ENCODE measurements around the gene CDC45.
"Not testable (repeated sequence)": the region's sequence is repeated elsewhere in the genome, so short reads cannot be mapped to it uniquely, and the experiment has no call there.

CDC45 gene

DNA sequence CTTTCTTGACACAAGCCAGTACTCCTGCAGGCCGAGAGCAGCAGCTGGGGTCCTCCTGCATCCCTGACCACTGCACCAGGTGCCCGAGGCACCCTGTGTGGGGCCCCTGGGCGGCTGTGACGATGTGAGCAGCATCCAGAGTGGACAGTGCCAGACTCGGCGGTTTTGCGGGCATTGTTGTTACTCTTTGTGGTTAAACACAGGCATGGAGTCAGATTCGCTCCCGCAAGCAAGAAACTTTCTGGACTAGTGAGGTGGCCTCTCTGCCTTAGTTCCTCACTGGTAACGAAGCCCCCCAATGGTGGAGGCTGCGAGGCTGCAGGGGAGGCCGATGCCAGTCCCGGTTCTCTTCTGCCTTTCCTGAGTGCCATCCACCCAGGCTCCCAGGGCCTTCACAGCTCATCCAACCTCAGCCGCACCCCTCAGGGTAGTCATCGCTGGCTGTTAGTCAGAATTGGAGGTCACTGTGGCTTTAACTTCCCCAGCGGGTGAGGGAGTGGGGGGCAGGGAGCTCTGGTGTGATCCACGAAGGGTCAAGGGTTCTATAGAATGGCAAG is 48.2 kb downstream of the CDC45 start:
- DNase-seq (ENCODE audit: low read depth): no peak

DNA sequence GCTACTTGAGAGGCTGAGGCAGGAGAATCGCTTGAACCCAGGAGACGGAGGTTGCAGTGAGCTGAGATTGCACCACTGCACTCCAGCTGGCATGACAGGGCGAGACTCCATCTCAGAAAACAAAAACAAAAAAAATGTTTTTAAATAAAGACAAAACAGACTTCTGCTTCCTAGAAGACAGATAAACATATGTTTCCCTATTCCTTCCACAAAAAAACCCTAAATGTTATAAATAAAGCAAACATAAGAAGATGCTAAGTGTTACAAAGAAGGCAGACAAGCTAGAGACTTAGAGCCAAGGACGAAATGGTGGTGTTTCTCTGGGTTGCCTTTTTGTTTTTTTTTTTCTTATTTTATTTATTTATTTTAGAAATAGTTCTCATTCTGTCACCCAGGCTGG is 50.1 kb downstream of the CDC45 start:
- no peak for DNase-seq (ENCODE audit: low read depth)

DNA sequence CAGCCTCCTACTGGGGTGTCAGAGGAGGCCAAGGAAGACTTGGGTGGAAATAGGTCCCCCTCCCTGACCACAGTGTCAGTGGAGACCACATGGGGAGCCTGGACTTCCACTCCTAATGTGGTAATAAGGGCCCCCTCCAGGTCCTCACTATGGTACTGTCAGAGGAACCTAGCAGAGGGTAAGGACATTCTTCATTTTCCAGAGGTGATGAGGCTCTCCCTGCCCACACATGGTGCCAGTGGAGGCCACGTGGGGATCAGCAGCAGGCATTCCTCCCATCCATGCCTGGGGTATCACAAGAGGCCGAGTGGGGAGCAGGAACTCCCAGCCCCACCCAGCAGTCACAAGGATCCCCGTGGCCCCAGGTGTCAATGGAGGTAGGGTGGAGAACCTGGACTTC is 51.0 kb downstream of the CDC45 start:
- DNase-seq (ENCODE audit: low read depth): no peak

DNA sequence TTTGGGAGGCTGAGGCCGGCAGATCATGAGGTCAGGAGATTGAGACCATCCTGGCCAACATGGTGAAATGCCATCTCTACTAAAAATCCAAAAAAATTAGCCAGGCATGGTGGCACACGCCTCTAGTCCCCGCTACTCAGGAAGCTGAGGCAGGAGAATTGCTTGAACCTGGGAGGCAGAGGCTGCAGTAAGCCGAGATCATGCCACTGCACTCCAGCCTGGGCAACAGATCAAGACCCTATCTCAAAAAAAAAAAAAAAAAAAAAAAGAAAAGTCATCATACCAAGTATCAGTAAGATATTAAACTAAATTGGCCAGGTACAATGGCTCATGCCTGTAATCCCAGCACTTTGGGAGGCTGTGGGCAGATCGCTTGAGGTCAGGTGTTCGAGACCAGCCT is 51.6 kb downstream of the CDC45 start:
- DNase-seq (ENCODE audit: low read depth): not testable (repeated sequence)

DNA sequence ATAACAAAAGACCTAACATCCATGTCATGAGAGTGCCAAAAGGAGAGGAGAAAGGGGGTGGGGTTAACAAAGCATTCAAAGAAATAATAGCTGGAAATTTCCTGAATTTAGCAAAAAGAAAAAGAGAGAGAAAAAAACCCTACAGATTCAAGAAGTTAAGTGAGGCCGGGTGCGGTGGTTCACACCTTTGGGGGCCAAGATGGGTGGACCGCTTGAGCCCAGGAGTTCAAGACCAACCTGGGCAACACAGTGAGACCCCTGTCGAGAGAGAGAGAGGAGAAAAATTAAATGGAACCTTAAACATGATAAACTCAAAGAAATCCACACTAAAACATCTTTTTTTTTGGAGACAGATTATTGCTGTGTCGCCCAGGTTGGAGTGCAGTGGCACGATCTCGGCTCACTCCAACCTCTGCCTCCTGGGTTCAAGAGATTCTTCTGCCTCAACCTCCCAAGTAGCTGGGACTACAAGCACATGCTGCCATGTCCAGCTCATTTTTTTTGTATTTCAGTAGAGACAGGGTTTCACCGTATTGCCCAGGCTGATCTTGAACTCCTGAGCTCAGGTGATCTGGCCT is 53.4 kb downstream of the CDC45 start:
- no peak for DNase-seq (ENCODE audit: low read depth)

DNA sequence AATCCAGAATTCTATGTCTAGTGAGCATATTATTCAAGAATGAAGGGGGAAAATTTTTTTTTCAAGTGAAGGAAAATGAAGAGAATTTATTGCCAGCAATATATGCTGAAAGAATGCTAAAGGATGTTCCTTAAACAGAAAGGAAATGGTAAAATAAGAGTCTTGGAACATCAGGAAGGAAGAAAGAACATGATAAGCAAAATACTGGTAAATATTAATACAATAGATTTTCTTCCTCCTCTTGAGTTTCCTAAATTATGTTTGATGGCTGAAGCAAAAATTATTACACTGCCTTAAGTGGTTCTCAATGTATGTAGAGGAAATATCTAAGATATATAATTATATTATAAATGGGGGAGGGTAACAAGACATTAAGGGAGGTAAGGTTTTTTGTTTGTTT is 54.1 kb downstream of the CDC45 start:
- no peak for DNase-seq (ENCODE audit: low read depth)

DNA sequence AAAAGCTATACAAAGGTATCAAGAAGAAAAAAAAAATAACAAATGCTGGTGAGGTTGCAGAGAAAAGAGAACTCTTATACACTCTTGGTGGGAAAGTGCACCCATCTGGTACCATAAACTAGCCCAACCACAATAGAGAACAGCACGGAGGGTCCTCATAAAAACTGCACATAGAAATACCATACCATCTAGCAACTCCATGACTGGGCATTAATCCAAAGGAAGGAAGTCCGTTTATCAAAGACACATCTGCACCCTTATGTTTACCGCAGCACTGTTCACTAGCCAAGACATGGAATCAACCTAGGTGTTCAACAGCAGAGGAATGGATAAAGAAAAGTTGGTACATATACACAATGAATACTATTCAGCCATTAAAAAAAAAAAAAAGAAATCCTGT is 55.3 kb downstream of the CDC45 start:
- DNase-seq (ENCODE audit: low read depth): no peak

DNA sequence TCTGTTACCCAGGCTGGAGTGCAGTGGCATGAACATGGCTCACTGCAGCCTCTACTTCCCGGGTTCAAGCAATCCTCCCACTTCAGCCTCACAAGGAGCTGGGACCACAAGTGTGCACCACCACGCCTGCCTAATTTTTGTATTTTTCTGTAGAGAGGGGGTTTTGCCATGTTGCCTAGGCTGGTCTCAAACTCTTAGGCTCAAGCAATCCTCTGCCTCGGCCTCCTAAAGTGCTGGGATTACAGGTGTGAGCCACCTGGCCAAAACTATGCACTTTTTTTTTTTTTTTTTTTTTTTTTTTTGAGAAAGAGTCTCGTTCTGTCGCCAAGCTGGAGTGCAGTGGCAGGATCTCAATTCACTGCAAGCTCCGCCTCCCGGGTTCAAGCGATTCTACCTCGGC is 56.8 kb downstream of the CDC45 start:
- no peak for DNase-seq (ENCODE audit: low read depth)

DNA sequence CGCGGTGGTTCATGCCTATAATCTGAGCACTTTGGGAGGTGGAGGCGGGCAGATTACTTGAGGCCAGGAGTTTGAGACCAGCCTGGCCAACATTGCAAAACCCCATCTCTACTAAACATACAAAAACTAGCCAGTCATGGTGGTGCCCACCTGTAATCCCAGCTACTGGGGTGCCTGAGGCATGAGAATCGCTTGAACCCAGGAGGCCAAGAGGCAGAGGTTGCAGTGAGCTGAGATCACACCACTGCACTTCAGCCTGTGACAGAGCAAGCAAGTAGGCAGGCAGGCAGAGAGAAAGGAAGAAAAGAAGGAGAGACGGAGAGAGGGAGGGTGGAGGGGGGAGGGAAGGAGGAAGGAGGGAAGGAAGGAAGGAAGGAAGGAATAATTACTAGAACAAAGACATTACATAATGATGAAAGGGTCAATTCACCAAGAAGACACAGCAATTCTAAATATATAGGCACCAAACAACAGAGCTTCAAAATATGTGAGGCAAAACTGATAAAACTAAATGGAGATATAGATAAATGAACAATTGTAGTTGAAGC is 58.3 kb downstream of the CDC45 start:
- DNase-seq (ENCODE audit: low read depth): no peak

DNA sequence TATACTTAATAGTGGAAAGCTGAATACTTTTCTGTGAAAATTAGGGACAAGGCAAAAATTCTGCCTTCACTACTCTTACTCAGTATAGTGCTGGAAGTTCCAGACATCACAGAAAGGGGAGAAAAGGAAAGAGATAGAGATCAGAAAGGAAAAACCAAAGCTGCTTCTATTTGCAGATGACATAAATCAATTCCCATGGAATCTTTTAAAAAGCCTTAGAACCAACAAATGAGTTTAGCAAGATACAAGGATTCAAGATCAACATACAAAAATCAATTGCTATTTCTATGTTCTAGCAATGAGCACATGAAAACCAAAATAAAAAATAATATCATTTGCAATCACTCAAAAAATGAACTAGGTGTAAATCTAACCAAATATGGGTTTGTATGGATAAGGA is 60.7 kb downstream of the CDC45 start:
- no peak for DNase-seq (ENCODE audit: low read depth)

DNA sequence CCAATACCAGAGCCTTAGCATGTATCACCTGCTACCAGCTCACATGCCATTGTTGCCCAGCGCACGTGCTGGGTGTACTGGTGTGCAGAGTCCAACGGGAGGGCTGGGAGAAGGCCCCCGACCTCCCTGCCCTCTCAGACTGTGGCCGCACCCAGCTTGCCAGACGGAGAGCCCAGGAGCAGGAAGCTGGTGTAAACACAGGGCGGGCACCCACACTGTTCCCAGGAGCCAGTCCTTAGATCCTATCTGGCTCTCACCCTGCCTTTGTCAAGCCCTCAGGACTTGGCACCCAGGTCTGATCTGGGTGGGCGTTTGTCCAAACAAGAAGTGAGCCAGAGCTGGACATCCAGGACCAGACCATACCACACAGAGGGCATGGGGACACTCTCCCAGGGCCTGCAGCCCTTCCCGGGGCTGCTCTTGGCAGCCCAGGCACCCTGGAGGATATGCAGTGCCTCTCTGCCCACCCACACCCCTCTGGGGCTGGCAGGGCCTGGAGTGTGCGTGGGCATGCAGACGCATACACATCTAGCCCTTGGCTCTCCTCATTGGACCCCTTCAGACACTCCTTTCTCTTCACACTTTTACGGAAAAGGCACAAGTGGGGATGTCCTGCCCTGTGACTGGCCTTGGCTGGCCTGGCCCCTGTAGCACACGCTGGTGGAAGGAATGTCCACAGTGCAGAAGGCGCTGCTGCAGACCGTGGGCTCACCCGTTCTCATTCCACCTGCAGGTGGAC is 64.4 kb downstream of the CDC45 start:
- DNase-seq (ENCODE audit: low read depth): no peak

DNA sequence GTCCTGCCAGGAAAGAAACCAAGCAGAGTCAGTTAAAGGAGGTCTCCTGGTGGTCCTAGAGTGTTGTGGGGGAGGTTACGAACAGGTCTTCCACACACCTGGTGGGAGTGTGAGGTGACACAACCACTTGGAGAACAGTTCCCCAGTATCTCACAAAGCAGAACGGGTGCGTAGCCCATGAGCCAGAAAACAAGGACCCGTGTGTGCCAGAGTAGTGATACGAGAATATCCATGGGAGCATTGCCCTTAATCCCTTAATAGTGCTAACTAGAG is 66.2 kb downstream of the CDC45 start:
- DNase-seq (ENCODE audit: low read depth): no peak

DNA sequence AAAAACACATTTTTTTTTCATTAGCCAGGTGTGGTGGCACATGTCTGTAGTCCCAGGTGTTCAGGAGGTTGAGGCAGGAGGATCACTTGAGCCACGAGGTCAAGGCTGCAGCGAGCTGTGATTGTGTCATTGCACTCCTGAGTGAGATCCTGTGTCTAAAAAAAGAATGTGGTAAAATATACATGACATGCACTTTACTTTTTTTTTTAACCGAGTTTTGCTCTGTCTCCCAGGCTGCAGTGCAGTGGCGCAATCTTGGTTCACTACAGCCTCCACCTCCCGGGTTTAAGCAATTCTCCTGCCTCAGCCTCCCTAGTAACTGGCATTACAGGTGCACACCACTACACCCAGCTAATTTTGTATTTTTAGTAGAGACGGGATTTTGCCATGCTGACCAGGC is 67.0 kb downstream of the CDC45 start:
- no peak for DNase-seq (ENCODE audit: low read depth)

DNA sequence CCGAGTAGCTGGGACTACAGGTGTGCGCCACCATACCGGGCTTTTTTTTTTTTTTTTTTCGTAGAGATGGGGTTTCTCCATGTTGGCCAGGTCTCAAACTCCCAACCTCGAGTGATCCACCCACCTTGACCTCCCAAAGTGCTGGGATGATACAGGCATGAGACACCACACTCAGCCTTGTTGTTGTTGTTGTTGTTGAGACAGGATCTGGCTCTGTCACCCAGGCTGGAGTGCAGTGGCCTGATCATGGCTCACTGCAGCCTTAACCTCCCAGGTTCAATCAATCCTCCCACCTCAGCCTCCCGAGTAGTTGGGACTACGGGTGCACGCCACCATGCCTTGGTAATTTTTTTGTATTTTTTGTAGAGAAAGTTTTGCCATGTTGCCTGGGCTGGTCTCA is 67.9 kb downstream of the CDC45 start:
- no peak for DNase-seq (ENCODE audit: low read depth)

DNA sequence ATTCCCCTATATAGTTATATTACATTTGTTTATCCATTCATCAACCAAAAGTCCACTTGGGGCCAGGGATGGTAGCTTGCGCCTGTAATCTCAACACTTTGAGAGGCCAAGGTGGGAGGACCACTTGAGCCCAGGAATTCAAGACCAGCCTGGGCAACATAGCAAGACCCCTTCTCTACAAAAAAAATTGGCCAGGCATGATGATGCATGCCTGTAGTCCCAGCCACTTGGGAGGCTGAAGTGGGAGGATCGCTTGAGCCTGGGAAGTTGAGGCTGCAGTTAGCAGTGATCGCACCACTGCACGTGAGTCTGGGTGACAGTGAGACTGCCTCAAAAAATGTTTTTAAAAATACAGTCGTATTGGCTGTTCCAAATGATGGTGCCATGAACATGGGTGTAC is 68.7 kb downstream of the CDC45 start:
- not testable (repeated sequence) for DNase-seq (ENCODE audit: low read depth)

DNA sequence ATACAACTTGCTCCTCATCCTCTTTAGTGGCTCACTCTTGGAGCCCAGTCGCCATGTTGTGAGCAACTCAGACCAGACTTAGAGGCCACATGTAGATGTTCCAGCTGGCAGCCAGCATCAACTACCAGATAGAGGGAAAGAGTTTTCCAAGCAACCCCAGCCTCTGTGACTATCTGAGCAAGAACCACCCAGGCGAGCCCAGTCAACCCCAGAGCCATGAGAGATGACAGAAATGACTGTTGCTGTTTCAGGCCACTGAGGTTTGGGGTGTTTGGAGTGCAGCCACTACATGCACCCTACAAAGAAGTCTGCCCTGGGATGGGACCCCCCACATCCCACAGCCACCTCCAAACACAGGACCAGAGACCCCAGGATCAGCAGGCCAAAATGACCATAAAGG is 69.2 kb downstream of the CDC45 start:
- DNase-seq (ENCODE audit: low read depth): no peak

DNA sequence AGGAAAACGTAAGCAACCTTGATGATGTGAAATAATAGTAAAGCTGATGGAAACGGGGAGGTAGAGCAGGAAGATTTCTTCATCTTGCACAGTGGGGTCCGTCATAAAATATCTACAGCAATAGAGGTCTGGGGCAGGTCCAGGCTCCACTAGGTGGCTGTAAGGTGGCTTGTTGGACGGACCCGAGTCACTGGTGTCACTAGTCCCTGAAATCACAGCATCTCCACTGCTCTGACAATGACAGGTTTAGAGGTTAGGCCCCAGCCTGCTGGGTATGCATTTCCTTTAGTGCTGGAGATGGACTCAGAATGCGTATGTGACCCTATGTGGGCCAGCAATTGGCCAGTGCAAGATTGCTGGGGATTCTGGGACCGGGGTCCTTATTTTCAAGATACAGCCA is 69.7 kb downstream of the CDC45 start:
- no peak for DNase-seq (ENCODE audit: low read depth)

DNA sequence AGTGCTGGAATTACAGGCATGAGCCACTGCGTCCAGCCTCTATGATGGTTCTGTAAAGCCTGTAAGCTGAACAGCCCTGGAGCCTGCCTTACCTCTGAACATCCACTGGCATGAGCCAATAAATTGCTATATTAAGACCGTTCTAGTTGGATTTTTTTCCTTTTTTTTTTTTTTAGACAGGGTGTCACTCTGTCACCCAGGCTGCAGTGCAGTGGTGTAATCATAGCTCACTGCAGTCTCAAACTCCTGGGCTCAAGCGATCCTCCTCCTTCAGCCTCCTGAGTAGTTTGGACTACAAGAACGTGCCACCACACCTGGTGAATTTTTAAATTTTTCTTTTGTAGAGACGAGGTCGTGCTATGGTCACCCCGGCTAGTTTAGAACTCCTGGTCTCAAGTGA is 70.7 kb downstream of the CDC45 start:
- DNase-seq (ENCODE audit: low read depth): no peak

DNA sequence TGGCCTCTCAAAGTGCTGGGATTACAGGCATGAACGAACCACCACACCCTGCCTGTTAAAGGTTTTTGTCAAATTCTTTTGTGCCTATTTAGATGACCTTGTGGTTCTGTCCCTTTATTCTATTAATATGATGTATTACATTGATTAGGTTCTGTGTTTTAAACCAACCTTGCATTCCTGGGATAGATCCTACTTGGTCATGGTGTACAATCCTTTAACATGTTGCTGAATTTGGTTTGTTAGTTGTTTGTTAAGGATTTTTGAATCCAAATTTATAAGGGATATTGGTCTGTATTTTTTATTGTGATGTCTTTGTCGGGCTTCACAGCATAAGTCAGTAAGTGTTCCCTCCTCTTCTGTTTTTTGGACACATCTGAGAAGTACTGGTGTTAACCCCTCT is 73.5 kb downstream of the CDC45 start:
- DNase-seq (ENCODE audit: low read depth): no peak

DNA sequence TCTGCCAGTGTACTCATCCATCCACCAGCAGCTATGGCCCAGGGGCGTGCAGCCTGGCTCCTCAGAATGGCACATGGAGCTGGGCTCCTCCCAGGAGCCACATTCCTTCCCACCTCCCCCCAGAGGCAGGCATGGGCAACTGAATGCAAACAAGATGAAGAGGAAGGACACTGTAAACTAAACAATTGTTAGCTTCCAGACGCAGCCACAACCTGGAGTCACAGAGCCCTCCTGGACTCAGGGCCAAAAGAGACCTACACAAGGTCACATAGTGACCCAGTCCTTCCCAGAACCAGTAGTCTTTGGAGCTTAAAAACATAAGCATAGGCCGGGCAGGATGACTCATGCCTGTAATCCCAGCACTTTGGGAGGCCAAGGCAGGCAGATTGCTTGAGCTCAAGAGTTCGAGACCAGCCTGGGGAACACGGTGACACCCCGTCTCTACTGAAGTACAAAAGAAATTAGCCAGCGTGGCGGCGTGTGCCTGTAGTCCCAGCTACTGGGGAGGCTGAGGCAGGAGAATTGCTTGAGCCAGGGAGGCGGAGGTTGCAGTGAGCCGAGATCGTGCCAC is 75.2 kb downstream of the CDC45 start:
- no peak for DNase-seq (ENCODE audit: low read depth)

DNA sequence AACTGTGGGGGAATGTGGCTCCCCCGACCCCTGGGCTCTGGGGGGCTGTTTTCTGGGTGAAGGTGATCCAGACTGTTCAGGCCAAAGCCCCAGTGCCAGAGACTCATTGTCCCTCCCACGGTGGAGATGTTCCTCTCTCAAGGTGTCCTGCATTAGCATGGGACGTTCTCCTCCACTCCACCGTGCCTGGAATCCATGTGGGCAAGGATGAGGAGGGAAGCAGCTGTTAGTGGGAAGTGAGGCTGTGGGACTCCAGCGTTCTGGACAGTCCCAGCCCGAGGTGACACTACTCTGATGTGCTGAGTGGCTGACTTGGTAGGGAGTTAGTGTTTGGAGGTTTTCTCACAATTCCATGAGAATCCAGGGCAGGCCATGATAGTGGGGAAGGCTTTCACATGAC is 75.9 kb downstream of the CDC45 start:
- no peak for DNase-seq (ENCODE audit: low read depth)

DNA sequence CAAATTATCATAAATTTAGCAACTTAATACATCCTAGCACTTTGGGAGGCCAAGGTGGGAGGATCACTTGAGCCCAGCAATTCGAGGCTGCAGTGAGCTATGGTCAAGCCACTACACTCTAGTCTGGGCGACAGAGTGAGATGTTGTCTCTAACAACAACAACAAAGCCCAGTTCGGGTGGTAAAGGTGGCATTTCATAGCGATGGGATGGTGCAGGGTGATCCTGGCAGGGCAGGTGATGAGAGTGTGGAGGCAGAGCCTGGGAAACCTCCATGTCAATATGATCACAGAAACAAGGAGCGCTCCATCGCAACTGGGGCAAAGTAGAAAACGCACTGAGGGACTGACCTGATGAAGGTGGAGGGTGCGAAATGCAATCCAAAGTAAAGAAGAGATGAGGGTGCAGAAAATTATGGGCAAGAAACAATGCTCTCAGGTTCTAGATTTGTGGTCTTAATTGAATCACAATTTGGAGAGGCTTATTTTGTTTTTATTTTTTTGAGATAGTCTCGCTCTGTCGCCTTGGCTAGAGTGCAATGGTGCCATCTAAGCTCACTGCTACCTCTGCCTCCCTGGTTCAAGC is 77.3 kb downstream of the CDC45 start:
- no peak for DNase-seq (ENCODE audit: low read depth)

DNA sequence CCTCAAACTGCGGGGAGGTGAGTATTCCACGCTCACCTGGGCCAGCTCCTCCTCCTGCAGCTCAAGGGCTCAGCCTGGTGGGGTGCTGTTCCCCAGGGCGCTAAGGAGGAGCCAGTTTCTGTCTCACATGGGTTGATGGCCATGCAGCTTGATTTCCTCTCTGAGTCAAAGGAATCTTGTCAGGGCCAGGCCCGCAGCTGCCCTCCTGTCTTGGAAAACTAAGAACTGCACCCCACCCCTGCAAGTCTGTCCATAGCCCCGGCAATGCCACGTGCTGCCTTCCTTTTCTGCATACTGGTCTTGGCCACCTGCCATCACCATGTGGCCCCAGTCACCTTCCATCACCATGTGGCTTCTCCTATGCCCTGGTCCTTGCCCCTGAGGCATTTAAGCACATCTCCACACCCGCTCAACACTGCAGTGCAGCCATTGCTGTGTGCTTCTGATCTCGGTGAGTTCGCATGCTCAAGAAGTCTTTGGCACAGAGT is 79.6 kb downstream of the CDC45 start:
- no peak for DNase-seq (ENCODE audit: low read depth)
